Suprapubic skin (tissue), 4 donors: Measurements from ENCODE around the gene CASR. TPM values are rescaled to one million over a fixed set of nuclear protein-coding genes. Genes with fewer than 3 reads are reported as not detected.

ENCODE experiments used
- DNase-seq, 2 donors: peaks; one replicate each; pipeline ENCODE4 v3.0.0-alpha.2; 2019; ENCODE audit warnings: low spot score in 2 of 2
- H3K27ac ChIP-seq: fragments of 200-600 bp; sonication (generic); one replicate; pipeline ENCODE4 v1.5.1; 2019
- H3K27me3 ChIP-seq: fragments of 200-600 bp; sonication (generic); one replicate; pipeline ENCODE4 v1.5.1; 2019
- H3K36me3 ChIP-seq: fragments of 200-600 bp; sonication (generic); one replicate; pipeline ENCODE4 v1.5.1; 2019
- H3K4me1 ChIP-seq: fragments of 200-600 bp; sonication (generic); one replicate; pipeline ENCODE4 v1.5.1; 2019
- H3K4me3 ChIP-seq: fragments of 200-600 bp; sonication (generic); one replicate; pipeline ENCODE4 v1.5.1; 2019; ENCODE audit warnings: mild to moderate bottlenecking
- H3K9me3 ChIP-seq: fragments of 200-600 bp; sonication (generic); one replicate; pipeline ENCODE4 v1.5.1; 2019
- EP300 ChIP-seq: sonication (generic); formaldehyde crosslinking; IDR thresholded peaks from one replicate; pipeline ENCODE4 v1.6.1; 2017; ENCODE audit warnings: antibody characterized with exemption
- POLR2A ChIP-seq, 2 donors: fragments of 450-650 bp; IDR thresholded peaks; one replicate each; pipeline ENCODE4 v1.6.1; 2017; ENCODE audit warnings: antibody characterized with exemption in 2 of 2, mild to moderate bottlenecking in 2 of 2, moderate library complexity in 2 of 2
- POLR2AphosphoS5 ChIP-seq, 3 donors: sonication (generic); formaldehyde crosslinking; IDR thresholded peaks; one replicate each; pipeline ENCODE4 v1.6.1; 2017; ENCODE audit warnings: antibody characterized with exemption in 3 of 3
- WGBS: methylation state at CpG from one replicate; pipeline ENCODE4 v1.1.5; 2018; 5-methylcytosine and 5-hydroxymethylcytosine counted together
- total RNA-seq, 4 donors: library from RNA; depleted of rRNA; stranded (reverse); fragments of >200 nt; gene quantifications; one replicate each; pipeline ENCODE4 v1.1.0, GENCODE V29; 2016
- TF ChIP-seq, protein P1 (sequence below), 2 donors: fragments of 200-600 bp in 1 of 2; fragments of 450-650 bp in 1 of 2; sonication (generic) in 1 of 2; IDR thresholded peaks; one replicate each; pipeline ENCODE4 v1.5.1; 2016 to 2019; ENCODE audit warnings: antibody characterized with exemption in 2 of 2, mild to moderate bottlenecking in 1 of 2, moderate library complexity in 1 of 2

CASR gene
- total RNA-seq, 4 donors from 2014 or later: not detected

- Histone ChIP-seq H3K27ac (no peak overlapping the region), H3K4me1 (no peaks in the 10 kb centered on the region), H3K9me3 (no peaks in the 10 kb centered on the region), H3K4me3 (no peak overlapping the region), H3K27me3 (no peaks in the 10 kb centered on the region), H3K36me3 (no peaks in the 10 kb centered on the region)
- TF ChIP-seq POLR2AphosphoS5 (IDR thresholded peaks at IDR 0.05): no peak
- no peak for TF ChIP-seq POLR2A (IDR thresholded peaks at IDR 0.05)
- no peak for TF ChIP-seq EP300
- TF ChIP-seq, protein P1, sequence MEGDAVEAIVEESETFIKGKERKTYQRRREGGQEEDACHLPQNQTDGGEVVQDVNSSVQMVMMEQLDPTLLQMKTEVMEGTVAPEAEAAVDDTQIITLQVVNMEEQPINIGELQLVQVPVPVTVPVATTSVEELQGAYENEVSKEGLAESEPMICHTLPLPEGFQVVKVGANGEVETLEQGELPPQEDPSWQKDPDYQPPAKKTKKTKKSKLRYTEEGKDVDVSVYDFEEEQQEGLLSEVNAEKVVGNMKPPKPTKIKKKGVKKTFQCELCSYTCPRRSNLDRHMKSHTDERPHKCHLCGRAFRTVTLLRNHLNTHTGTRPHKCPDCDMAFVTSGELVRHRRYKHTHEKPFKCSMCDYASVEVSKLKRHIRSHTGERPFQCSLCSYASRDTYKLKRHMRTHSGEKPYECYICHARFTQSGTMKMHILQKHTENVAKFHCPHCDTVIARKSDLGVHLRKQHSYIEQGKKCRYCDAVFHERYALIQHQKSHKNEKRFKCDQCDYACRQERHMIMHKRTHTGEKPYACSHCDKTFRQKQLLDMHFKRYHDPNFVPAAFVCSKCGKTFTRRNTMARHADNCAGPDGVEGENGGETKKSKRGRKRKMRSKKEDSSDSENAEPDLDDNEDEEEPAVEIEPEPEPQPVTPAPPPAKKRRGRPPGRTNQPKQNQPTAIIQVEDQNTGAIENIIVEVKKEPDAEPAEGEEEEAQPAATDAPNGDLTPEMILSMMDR (IDR thresholded peaks at IDR 0.05): no peak
- 60% methylated on average over 4 of the region's 4 CpGs for WGBS
- no peak for DNase-seq
These were observed 31.2 kb downstream of the CASR start for GRCh38 chr3:122214711-122215110.

DNA sequence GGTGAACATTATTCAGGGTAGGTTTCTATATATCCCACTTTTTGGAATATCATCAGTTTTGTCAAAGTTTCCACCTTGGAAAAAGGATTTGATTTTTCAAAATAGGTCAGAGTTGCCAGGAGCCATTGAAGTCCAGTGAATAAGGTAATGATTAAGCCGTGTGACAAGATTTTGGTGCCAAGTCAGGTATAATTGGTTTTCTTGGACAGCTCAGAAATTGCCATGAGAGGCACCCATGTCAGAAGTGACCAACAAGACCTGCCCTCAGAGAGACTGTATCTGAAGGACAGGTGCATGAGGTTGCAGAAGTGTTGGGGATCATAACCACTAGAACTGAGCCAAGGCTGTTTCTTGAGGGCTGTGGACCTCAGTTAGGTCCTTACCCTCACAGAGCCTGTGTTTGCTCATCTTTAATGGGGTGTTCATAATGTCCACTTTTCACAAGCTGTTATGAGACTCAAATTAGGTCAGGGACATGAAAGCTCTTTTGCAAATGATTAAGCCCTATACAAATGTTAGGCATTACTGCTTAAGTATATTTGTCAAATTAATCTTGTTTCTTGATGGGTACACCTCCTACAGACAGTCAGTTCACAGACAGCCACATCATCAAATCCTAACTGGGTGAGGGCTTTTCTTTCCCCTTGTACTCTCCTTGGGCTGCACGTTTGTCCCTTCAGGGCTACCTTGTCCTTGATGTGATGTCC lies 32.3 kb downstream of the CASR start:
- no peak overlapping the region for H3K4me3 ChIP-seq
- no peaks in the 10 kb centered on the region for H3K27me3 ChIP-seq
- no peaks in the 10 kb centered on the region for H3K9me3 ChIP-seq
- DNase-seq: no peak
- no peaks in the 10 kb centered on the region for H3K4me1 ChIP-seq
- TF ChIP-seq, protein P1 (IDR thresholded peaks at IDR 0.05): no peak
- TF ChIP-seq EP300 (no peak), POLR2A (IDR thresholded peaks at IDR 0.05) (no peak), POLR2AphosphoS5 (IDR thresholded peaks at IDR 0.05) (no peak)
- H3K36me3 ChIP-seq: no peaks in the 10 kb centered on the region
- no peak overlapping the region for H3K27ac ChIP-seq
- WGBS: 69% methylated on average over 2 of the region's 2 CpGs

DNA sequence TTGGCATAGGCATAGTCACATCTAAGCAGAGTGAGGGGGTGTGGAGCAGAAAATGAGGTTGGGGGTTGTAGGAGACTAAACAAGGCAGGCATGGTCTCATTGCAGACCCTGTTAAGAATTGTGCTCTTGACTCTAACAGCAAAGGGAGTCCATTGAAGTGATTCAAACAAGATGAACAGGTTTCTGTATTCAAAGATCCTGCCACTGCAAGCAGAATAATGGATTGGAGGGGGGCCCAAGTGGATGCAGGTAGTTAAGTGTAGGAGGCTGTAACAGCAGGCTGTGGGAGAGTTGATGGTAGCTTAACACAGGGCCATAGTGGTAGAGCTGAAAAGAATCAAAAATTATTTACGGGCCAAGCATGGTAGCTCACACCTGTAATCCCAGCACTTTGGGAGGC lies 34.4 kb downstream of the CASR start:
- Histone ChIP-seq H3K36me3 (no peaks in the 10 kb centered on the region), H3K9me3 (no peaks in the 10 kb centered on the region), H3K27ac (no peak overlapping the region), H3K27me3 (no peaks in the 10 kb centered on the region), H3K4me1 (no peaks in the 10 kb centered on the region), H3K4me3 (no peak overlapping the region)
- no peak for DNase-seq
- 88% methylated on average over 1 of the region's 1 CpG for WGBS
- TF ChIP-seq POLR2AphosphoS5 (IDR thresholded peaks at IDR 0.05): no peak
- TF ChIP-seq EP300: no peak
- no peak for TF ChIP-seq POLR2A (IDR thresholded peaks at IDR 0.05)
- TF ChIP-seq, protein P1 (IDR thresholded peaks at IDR 0.05): no peak

- TF ChIP-seq, protein P1 (IDR thresholded peaks at IDR 0.05): no peak
- no peak for TF ChIP-seq POLR2AphosphoS5 (IDR thresholded peaks at IDR 0.05)
- no peak for TF ChIP-seq EP300
- Histone ChIP-seq H3K27me3 (no peaks in the 10 kb centered on the region), H3K4me3 (no peak overlapping the region), H3K27ac (no peak overlapping the region), H3K36me3 (no peaks in the 10 kb centered on the region), H3K4me1 (no peaks in the 10 kb centered on the region), H3K9me3 (no peaks in the 10 kb centered on the region)
- 80% methylated on average over 1 of the region's 1 CpG for WGBS
- no peak for DNase-seq
These were observed 35.9 kb downstream of the CASR start for GRCh38 chr3:122219242-122219872.

- WGBS: 94% methylated on average over 10 of the region's 23 CpGs
- H3K9me3 ChIP-seq: no peaks in the 10 kb centered on the region
- H3K27ac ChIP-seq: no peak overlapping the region
- H3K4me1 ChIP-seq: no peaks in the 10 kb centered on the region
- DNase-seq: no peak
- no peaks in the 10 kb centered on the region for H3K36me3 ChIP-seq
- no peak for TF ChIP-seq EP300
- H3K27me3 ChIP-seq: peaks cover 8% of the 10 kb centered on the region
- H3K4me3 ChIP-seq: no peak overlapping the region
These were observed 43.7 kb downstream of the CASR start for GRCh38 chr3:122227036-122227781.
